ENCODE data around the gene FAM221B. TPM values are rescaled to one million over a fixed set of nuclear protein-coding genes. Genes with fewer than 3 reads are reported as not detected.
A peak's percentile ranks its signal among the peaks of the same experiment; 100 is the strongest.

FAM221B gene
- polyA plus RNA-seq, 2 donors, result not detected

DNA sequence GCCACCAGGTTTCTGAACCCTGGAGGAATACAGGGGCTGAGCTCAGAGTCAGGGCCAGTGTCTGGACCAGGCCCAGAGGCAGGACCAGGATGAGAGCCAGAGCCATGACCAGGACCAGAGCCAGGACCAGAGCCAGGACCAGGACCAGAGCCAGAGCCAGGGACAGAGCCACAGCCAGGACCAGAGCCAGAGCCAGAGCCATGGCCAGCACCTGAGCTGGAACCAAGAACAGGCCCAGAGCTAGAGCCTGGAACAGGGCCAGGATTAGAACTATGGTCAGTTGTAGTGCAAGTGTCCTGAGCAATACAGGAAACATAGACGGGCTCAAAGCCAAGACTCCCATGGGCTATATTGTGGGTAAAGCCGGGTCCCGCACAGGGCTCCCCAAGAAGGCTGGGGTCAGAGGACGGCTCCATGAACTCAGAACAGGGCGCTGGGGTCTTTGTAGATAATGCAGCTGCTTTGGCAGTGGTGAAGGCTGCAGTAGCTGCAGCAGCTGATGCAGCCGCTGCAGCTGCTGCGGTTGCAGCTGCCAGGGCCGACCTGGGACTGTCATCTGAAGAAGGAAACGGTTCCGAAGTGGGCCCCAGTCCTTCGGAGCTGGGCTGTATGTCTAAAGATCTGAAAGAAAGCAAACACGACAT lies 17.0 kb downstream of the FAM221B start:
- H3K9me3 ChIP-seq (ENCODE audit: control insufficient read depth in 2 of 2, insufficient read depth in 1 of 2, low read depth in 1 of 2, low read length in 1 of 2), result no peaks in the 10 kb centered on the region
- peak overlapping the region; percentile 5 to 25 for H3K4me3 ChIP-seq (ENCODE audit: low read depth in 1 of 2, low read length in 2 of 2)
- H3K27me3 ChIP-seq (ENCODE audit: control insufficient read depth in 1 of 2, insufficient read depth in 2 of 2, low read length in 2 of 2), result no peaks in the 10 kb centered on the region
- peaks cover 3% of the 10 kb centered on the region in 2 donors for H3K4me1 ChIP-seq (ENCODE audit: control insufficient read depth in 2 of 2, insufficient read depth in 2 of 2, low read length in 1 of 2)
- peaks cover under 1 to 3% of the 10 kb centered on the region in 2 donors for H3K36me3 ChIP-seq (ENCODE audit: control insufficient read depth in 2 of 2, insufficient read depth in 2 of 2, low read length in 1 of 2)
- WGBS, 2 donors, result 12% methylated on average over 12 of the region's 12 CpGs
- no peak overlapping the region for H3K27ac ChIP-seq (ENCODE audit: low read depth in 2 of 2, low read length in 1 of 2)

DNA sequence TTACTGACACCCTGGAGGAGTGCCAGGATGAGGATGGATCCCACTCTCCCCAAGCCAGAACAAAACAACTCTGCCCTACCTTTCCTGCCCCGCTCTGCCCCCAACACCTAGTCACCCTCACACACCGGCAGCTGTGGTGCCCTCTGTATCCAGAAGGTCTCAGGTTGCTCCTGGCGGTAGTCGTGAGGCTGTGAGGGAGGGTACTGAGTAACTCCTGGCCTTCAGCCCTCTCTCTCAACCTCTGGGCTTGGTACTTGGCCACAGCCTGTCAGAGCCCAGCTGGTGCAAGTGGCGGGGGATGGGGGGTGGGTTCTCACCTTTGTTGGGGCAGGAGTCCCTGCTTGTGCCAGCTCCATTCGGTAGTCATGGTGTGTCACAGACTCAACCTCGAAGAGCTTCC lies 18.4 kb downstream of the FAM221B start:
- H3K36me3 ChIP-seq (ENCODE audit: control insufficient read depth in 2 of 2, insufficient read depth in 2 of 2, low read length in 1 of 2), result peaks cover 3 to 4% of the 10 kb centered on the region in 2 donors
- 89 to 91% methylated on average over 7 of the region's 7 CpGs for WGBS, 2 donors

DNA sequence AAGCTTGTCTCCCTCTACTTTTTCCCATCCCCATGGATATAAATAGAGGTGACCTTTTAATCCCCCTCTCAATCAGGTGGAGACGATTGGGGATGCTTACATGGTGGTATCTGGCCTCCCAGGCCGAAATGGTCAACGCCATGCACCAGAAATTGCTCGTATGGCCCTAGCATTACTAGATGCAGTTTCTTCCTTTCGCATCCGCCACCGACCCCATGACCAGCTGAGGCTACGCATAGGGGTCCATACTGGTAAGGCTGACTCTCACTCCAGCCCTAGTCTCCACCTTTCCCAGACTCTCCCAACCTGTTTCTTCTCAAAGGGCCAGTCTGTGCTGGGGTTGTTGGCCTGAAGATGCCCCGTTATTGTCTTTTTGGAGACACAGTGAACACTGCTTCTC lies 20.1 kb downstream of the FAM221B start:
- Histone ChIP-seq H3K36me3 (ENCODE audit: control insufficient read depth in 2 of 2, insufficient read depth in 2 of 2, low read length in 1 of 2) (peaks cover 3 to 4% of the 10 kb centered on the region in 2 donors), H3K4me3 (ENCODE audit: low read depth in 1 of 2, low read length in 2 of 2) (no peak overlapping the region), H3K4me1 (ENCODE audit: control insufficient read depth in 2 of 2, insufficient read depth in 2 of 2, low read length in 1 of 2) (peaks cover 0 to 3% of the 10 kb centered on the region in 2 donors), H3K9me3 (ENCODE audit: control insufficient read depth in 2 of 2, insufficient read depth in 1 of 2, low read depth in 1 of 2, low read length in 1 of 2) (no peaks in the 10 kb centered on the region), H3K27ac (ENCODE audit: low read depth in 2 of 2, low read length in 1 of 2) (no peak overlapping the region), H3K27me3 (ENCODE audit: control insufficient read depth in 1 of 2, insufficient read depth in 2 of 2, low read length in 2 of 2) (no peaks in the 10 kb centered on the region)
- WGBS, 2 donors, result 89 to 92% methylated on average over 9 of the region's 9 CpGs

More for the DNA sequence above, 18.4 kb downstream of the FAM221B start:
- Histone ChIP-seq H3K9me3 (ENCODE audit: control insufficient read depth in 2 of 2, insufficient read depth in 1 of 2, low read depth in 1 of 2, low read length in 1 of 2) (no peaks in the 10 kb centered on the region), H3K27me3 (ENCODE audit: control insufficient read depth in 1 of 2, insufficient read depth in 2 of 2, low read length in 2 of 2) (no peaks in the 10 kb centered on the region), H3K4me1 (ENCODE audit: control insufficient read depth in 2 of 2, insufficient read depth in 2 of 2, low read length in 1 of 2) (peaks cover 3% of the 10 kb centered on the region in 2 donors), H3K27ac (ENCODE audit: low read depth in 2 of 2, low read length in 1 of 2) (no peak overlapping the region), H3K4me3 (ENCODE audit: low read depth in 1 of 2, low read length in 2 of 2) (no peak overlapping the region)

DNA sequence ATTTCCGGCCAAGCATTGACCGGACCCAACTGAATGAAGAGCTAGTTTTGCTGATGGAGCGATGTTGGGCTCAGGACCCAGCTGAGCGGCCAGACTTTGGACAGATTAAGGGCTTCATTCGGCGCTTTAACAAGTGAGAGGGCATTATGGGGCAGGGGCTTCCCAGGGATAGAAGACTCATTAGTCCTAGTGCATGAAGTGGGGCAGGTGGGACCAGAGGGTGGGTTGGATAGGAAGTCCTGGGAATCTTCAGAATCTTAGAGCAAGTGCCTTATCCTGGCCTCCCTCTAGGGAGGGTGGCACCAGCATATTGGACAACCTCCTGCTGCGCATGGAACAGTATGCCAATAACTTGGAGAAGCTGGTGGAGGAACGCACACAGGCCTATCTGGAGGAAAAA lies 22.4 kb downstream of the FAM221B start:
- 97 to 98% methylated on average over 8 of the region's 8 CpGs for WGBS, 2 donors
- Histone ChIP-seq H3K9me3 (ENCODE audit: control insufficient read depth in 2 of 2, insufficient read depth in 1 of 2, low read depth in 1 of 2, low read length in 1 of 2) (no peaks in the 10 kb centered on the region), H3K36me3 (ENCODE audit: control insufficient read depth in 2 of 2, insufficient read depth in 2 of 2, low read length in 1 of 2) (peaks cover 3 to 4% of the 10 kb centered on the region in 2 donors)

DNA sequence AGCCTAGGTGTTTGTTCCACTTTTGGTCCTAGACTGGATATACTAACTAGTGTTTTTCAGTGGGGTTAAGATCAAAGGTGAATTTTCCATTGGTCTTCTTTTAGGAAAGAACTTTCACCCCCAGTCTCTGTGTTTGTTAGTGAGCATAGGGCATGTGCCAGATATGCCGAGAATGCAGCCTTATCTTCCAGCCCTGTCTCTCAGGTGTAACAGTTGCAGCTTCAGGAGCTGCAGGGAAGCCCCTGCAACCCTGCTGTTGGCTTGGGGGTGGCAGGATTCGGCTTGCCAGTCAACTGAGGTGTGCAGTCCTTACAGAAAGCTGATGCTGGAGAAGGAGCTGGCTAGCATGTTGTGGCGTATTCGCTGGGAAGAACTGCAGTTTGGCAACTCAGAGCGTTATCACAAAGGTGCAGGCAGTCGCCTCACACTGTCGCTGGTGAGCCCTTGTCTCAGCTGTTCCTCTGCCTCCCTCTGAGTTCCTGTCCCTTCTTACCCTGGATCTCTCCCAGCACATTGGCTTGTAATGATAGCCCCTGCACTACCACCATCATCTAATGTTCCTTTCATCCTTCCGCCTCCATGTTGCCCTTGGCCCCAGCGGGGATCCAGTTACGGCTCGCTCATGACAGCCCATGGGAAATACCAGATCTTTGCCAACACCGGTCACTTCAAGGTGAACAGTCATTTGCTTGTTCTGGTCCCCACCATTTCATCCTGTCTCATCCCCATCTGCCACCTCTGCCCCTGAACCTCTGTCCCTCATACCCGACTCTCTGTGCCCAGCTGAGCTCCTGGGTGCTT lies 27.0 kb downstream of the FAM221B start:
- H3K4me1 ChIP-seq (ENCODE audit: control insufficient read depth in 2 of 2, insufficient read depth in 2 of 2, low read length in 1 of 2), result no peaks in the 10 kb centered on the region

More for the DNA sequence above, 22.4 kb downstream of the FAM221B start:
- no peak overlapping the region for H3K27ac ChIP-seq (ENCODE audit: low read depth in 2 of 2, low read length in 1 of 2)
- no peaks in the 10 kb centered on the region for H3K27me3 ChIP-seq (ENCODE audit: control insufficient read depth in 1 of 2, insufficient read depth in 2 of 2, low read length in 2 of 2)
- H3K4me1 ChIP-seq (ENCODE audit: control insufficient read depth in 2 of 2, insufficient read depth in 2 of 2, low read length in 1 of 2), result no peaks in the 10 kb centered on the region
- no peak overlapping the region for H3K4me3 ChIP-seq (ENCODE audit: low read depth in 1 of 2, low read length in 2 of 2)

DNA sequence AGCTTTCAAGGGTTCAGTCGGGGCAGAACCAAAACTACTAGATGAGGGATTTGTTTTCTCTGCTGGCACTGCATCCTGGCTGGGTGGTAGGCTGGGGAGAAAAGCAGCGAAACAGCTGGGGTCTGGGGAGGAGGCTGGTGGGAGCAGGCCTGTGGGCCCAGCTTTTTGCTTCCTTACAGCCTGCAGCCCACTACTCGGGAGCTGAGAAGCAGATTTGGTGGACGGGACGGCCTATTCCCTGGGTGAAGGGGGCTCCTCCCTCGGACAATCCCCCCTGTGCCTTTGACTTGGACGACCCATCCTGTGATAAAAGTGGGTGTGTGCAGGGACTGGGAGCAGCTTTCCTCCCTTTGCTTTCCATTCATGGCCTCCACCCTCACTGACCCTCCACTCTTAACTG lies 28.0 kb downstream of the FAM221B start:
- H3K27ac ChIP-seq (ENCODE audit: low read depth in 2 of 2, low read length in 1 of 2), result no peak overlapping the region
- no peaks in the 10 kb centered on the region for H3K4me1 ChIP-seq (ENCODE audit: control insufficient read depth in 2 of 2, insufficient read depth in 2 of 2, low read length in 1 of 2)
- H3K36me3 ChIP-seq (ENCODE audit: control insufficient read depth in 2 of 2, insufficient read depth in 2 of 2, low read length in 1 of 2), result peaks cover 0 to 3% of the 10 kb centered on the region in 2 donors
- no peaks in the 10 kb centered on the region for H3K9me3 ChIP-seq (ENCODE audit: control insufficient read depth in 2 of 2, insufficient read depth in 1 of 2, low read depth in 1 of 2, low read length in 1 of 2)
- H3K4me3 ChIP-seq (ENCODE audit: low read depth in 1 of 2, low read length in 2 of 2), result no peak overlapping the region
- 85 to 89% methylated on average over 7 of the region's 7 CpGs for WGBS, 2 donors
- no peaks in the 10 kb centered on the region for H3K27me3 ChIP-seq (ENCODE audit: control insufficient read depth in 1 of 2, insufficient read depth in 2 of 2, low read length in 2 of 2)

More for the DNA sequence above, 27.0 kb downstream of the FAM221B start:
- peaks cover 0 to 7% of the 10 kb centered on the region in 2 donors for H3K36me3 ChIP-seq (ENCODE audit: control insufficient read depth in 2 of 2, insufficient read depth in 2 of 2, low read length in 1 of 2)
- H3K9me3 ChIP-seq (ENCODE audit: control insufficient read depth in 2 of 2, insufficient read depth in 1 of 2, low read depth in 1 of 2, low read length in 1 of 2), result no peaks in the 10 kb centered on the region
- no peaks in the 10 kb centered on the region for H3K27me3 ChIP-seq (ENCODE audit: control insufficient read depth in 1 of 2, insufficient read depth in 2 of 2, low read length in 2 of 2)
- no peak overlapping the region for H3K4me3 ChIP-seq (ENCODE audit: low read depth in 1 of 2, low read length in 2 of 2)
- no peak overlapping the region for H3K27ac ChIP-seq (ENCODE audit: low read depth in 2 of 2, low read length in 1 of 2)
- WGBS, 2 donors, result 88 to 90% methylated on average over 13 of the region's 13 CpGs

DNA sequence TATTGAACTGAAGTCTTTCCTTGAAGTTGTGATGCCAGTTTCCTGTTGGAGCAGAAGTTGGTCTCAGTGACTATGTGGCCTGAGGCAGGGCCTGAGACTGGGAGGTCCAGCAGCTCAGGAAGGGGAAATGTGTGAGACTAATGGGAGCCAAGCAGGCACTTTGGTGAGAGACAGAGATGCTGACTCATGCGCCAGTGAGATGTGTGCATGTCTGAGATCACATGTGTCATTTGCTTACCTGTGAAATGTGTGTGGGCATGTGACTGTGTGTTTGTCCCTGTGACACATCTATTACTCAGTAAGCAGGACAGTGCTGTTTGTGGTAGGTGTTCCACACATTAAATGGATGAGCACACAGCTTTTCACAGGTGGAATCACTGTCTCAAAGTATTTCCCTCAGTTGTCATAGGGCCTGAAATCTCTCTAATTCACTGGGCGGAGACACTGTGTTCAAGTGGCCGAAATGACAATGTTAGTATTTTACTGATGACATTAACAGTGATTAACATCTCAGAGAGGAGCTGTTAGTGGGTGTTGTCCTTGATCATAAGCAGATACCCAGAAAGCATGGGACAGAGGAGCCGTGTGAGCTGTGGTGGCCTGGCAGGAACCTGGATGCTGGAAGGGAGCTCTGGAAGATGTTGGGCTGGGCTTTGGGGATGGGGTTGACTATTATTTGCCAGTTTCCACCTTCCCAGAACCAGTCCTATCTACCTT lies 29.7 kb downstream of the FAM221B start:
- Histone ChIP-seq H3K27me3 (ENCODE audit: control insufficient read depth in 1 of 2, insufficient read depth in 2 of 2, low read length in 2 of 2) (no peaks in the 10 kb centered on the region), H3K36me3 (ENCODE audit: control insufficient read depth in 2 of 2, insufficient read depth in 2 of 2, low read length in 1 of 2) (peaks cover 0 to 3% of the 10 kb centered on the region in 2 donors), H3K4me3 (ENCODE audit: low read depth in 1 of 2, low read length in 2 of 2) (no peak overlapping the region), H3K4me1 (ENCODE audit: control insufficient read depth in 2 of 2, insufficient read depth in 2 of 2, low read length in 1 of 2) (no peaks in the 10 kb centered on the region), H3K27ac (ENCODE audit: low read depth in 2 of 2, low read length in 1 of 2) (peak overlapping the region in 1 of 2 donors; percentile 30), H3K9me3 (ENCODE audit: control insufficient read depth in 2 of 2, insufficient read depth in 1 of 2, low read depth in 1 of 2, low read length in 1 of 2) (no peaks in the 10 kb centered on the region)
- WGBS, 2 donors, result 85 to 92% methylated on average over 4 of the region's 4 CpGs

DNA sequence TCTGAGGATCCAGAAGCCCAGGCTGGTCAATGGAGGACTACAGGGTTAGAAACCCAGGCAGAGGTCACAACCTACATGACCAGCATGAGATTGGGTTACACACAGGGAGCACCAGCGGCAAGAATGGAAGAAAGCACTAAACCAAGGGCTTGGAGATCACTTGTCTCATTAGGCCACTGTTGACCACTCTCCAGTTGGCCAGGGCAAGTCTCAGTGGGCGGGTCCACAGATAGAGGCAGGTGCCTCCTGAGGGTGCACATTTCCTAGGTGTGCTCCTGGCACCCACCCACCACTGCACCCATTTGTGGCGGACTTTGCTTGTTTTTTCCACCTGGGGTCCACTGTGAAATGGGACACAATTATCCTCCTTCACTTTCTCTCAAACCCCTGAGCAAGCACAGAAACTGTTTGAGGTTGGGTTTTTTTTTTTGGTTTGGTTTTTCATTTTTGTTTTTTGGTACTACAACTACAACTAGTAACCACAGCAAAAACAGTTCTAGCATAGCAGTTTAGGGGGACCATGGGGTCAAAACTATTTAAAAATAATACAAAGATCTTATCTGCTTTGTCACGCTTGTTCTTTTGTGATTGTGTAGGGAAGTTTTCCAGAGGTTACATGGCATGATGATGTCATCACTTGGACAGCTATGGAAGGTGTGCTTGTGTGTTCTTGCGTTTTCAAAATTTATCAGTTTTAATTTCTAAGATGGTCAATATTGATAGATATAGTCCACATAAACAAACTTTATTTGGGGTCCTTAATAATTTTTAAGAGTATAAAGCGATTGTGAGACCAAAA lies 31.0 kb downstream of the FAM221B start:
- Histone ChIP-seq H3K4me3 (ENCODE audit: low read depth in 1 of 2, low read length in 2 of 2) (no peak overlapping the region), H3K27ac (ENCODE audit: low read depth in 2 of 2, low read length in 1 of 2) (no peak overlapping the region), H3K4me1 (ENCODE audit: control insufficient read depth in 2 of 2, insufficient read depth in 2 of 2, low read length in 1 of 2) (no peaks in the 10 kb centered on the region), H3K9me3 (ENCODE audit: control insufficient read depth in 2 of 2, insufficient read depth in 1 of 2, low read depth in 1 of 2, low read length in 1 of 2) (no peaks in the 10 kb centered on the region), H3K36me3 (ENCODE audit: control insufficient read depth in 2 of 2, insufficient read depth in 2 of 2, low read length in 1 of 2) (peaks cover 0 to 3% of the 10 kb centered on the region in 2 donors), H3K27me3 (ENCODE audit: control insufficient read depth in 1 of 2, insufficient read depth in 2 of 2, low read length in 2 of 2) (no peaks in the 10 kb centered on the region)
- WGBS, 2 donors, result 83 to 85% methylated on average over 6 of the region's 6 CpGs

DNA sequence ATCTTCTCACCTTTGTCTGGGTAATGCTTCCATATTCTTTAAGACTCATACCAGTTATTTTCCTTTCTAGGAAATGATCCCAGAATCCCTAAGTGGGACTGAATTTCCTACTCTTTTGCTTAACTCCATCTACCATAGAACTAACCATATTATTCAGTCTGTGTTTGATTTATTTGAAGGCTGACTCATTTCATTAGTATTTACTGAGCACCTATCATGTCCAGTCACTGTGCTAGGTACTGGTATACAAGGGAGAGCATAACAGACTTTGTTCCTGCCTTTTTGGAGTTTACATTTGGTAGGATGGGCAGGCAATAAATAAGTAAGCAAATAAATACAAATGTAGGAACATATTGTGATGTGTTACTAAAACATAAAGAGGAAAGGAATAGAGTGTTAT lies 32.8 kb downstream of the FAM221B start:
- Histone ChIP-seq H3K9me3 (ENCODE audit: control insufficient read depth in 2 of 2, insufficient read depth in 1 of 2, low read depth in 1 of 2, low read length in 1 of 2) (no peaks in the 10 kb centered on the region), H3K4me1 (ENCODE audit: control insufficient read depth in 2 of 2, insufficient read depth in 2 of 2, low read length in 1 of 2) (no peaks in the 10 kb centered on the region), H3K36me3 (ENCODE audit: control insufficient read depth in 2 of 2, insufficient read depth in 2 of 2, low read length in 1 of 2) (peaks cover 0 to under 1% of the 10 kb centered on the region in 2 donors)

More for the DNA sequence above, 32.8 kb downstream of the FAM221B start:
- no peak overlapping the region for H3K27ac ChIP-seq (ENCODE audit: low read depth in 2 of 2, low read length in 1 of 2)
- no peak overlapping the region for H3K4me3 ChIP-seq (ENCODE audit: low read depth in 1 of 2, low read length in 2 of 2)
- H3K27me3 ChIP-seq (ENCODE audit: control insufficient read depth in 1 of 2, insufficient read depth in 2 of 2, low read length in 2 of 2), result no peaks in the 10 kb centered on the region
